HG02588 (cell line): ENCODE measurements around the gene SLC24A1.

Experiments used
- ATAC-seq: cut with Tn5 transposase; IDR thresholded peaks from one replicate; pipeline ENCODE4 v1.9.1; 2021; ENCODE audit warnings: mild to moderate bottlenecking, moderate library complexity; ENCODE audit not compliant: unreplicated experiment

The SLC24A1 gene

DNA sequence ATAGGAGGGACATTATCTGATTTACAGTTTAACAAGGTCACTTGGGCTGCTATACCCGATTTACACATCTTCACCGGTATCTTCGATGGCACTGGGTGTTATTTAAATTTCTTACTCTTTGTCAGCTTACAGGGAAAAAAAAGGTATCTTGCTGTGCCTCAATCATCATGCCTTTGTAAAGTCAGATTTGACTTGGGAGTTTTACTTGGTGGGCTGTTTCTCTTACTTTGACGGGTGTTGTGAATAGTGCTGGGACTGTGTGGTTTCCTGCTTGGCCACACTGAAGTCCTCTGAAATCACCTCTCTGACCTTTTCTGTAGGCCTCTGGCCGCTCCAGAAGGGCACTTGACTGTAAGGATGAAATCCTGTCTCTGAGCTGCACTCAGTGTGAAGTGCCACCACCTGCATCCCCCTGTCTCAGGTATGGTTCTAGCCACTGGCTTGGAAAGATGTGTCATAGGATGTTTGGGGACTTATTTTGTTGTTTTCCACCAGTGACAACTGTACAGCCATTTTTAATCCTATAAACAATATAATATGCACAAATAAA lies 3.1 kb upstream of the SLC24A1 start:
- ATAC-seq = no peak

DNA sequence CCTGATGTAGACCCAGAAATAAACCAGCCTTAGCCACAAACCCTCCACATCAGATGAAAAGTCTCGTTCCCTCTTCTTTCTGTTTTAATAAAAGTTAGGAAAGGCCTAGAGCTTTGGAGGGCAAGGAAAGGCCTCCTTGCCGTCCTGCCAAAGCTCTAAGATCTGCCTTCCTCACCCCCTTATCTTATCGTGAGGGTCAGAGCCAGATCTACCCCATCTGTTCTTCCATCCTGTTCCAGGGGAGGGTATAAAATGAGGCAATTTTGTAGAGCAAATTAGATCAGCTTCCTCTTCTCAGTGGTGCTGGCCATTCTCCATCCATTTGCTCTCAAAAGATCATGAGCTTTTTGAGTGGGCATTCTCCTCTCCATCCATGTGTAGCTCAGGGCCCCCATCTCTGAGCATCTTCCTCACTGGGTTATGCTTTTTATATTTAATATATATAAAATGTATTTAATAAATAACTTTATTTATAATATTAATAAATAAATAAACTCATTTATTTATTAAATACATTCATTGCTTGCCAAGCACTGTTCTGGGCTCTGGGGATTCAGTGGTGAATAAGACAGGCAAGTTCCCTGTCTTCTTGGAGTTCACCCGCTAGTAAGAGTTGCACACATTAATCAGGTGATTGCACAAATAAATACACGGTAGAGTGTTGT lies 2.0 kb upstream of the SLC24A1 start:
- no peak for ATAC-seq

DNA sequence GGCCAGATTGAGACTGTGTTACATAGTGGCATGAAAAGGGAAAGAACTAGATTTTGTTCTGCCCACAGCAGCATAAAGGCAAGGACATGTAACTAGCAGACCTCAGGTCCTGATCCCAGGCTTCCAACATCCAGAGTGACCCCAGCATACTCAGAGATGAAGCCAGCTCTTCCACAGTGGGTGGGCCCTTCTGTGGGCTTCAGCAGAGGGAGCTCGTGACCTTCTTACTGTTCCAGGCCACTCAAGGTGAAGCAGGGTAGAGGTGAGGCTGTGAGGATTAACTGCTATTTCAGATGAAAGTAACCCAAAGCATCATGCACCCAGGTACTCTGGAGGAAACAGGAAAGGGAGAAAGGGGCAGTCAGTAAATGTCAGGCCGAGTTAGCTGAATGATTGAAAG lies 905 bp upstream of the SLC24A1 start:
- no peak for ATAC-seq

DNA sequence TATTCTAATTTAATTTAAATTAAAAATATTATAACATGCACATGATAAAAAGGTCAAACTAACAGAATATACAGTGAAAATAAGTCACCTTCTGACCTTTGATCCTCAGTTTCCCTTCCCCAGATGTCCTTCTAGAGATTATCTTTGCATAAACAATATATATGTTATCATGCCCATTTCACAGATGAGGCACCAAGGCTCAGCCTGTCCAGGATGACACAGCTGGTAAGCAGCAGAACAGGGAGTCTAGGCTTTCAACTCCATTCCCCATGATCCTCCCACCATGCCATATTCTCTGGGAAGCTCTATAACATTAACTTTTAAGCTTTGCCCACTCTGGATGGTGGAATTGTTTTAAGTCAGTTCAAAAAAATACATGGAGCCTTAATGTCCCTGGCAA lies 1.4 kb downstream of the SLC24A1 start:
- ATAC-seq = no peak

DNA sequence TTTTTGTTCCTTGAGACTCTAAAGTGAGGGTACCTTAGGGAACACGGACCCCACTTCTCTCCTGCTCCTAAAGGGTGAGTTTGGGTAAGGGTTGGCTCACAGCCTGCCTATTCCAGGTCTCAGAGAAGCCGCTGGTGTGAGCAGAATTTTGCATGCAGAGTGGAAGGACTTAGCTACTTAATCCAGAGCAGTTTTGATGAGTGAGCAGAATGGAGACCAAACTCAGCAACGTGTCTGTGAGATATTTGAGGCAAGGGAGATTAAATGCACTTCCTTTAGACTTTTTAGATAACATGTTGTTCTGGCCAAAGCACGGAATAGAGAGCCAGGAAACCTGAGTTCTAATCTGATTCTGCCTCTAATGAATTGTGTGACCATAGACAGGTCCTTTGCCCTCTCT lies 5.1 kb downstream of the SLC24A1 start:
- no peak for ATAC-seq

DNA sequence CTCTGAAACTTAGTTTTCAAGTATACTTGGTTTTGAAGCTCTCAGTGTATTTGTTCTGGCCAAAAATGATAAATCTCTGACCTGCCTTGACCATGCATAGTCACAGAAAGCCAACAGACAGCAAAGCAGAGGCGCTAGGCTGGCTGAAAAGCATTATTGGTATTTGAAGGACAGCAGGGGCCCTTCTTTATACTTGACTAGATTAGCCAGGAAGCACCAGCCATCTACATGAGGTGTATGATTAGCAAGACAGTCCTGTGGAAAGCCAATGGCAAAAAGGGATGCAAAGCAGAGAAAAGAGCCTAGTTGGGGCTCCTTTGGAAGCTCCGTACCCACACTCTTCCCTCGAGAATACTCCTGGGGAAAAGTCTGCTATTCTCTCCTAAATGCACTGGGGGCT lies 7.8 kb downstream of the SLC24A1 start:
- ATAC-seq = no peak

DNA sequence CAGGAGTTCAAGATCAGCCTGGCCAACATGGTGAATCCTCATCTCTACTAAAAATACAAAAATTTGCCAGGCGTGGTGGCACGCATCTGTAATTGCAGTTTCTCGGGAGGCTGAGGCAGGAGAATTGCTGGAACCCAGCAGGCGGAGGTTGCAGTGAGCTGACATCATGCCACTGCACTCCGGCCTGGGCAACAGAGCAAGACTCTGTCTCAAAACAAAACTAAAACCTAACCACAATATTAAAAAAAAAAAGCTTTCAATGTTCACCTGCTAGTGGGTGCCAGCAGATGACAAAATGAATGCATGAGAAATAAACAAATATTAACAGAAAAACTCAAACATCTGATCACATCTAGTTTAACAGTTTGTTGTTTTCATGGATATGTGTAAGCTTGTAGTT lies 9.0 kb downstream of the SLC24A1 start:
- ATAC-seq = no peak

DNA sequence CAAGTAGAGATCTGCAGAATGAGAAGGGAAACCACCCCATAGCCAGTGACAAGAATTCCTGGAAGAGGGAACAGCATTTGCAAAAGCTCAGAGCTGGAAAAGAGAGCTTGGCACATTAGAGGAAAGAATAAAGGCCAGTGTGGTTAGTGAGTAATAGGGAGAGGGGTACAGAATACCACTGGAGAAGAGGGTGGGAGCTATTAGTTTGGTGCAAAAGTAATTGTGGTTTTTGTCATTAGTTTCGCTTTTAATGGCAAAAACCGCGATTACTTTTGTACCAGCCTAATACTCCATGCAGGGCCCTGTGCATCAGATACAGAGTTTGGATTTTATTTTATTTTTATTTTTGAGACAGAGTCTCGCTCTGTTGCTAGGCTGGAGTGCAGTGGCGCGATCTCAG lies 9.8 kb downstream of the SLC24A1 start:
- no peak for ATAC-seq

DNA sequence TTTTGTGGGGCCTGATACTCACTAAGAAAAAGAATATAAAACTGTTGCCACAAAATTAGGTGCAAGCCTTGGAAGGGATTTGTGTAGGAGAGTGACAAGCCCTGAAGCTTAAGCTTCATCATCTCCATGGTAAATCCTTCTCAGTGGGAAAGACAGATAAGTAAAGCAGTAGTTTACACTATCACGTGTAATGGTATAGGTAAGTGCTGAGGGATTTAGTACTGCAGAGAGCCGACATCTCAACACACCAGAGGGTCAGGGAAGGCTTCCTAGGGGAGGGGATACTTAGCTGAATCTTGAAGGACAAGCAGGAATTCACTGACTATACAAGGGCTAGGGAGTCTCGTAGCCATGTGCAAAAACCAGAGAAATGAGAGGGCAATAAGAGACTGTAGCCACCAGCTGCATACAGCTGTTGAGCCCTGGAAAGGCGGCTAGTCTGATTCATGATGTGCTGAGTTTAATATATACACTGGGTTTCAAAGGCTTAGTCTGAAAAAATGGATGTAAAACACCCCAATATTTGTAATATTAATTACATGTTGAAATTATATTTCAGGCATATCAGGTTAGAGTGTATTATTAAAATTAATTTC lies 11.1 kb downstream of the SLC24A1 start:
- no peak for ATAC-seq

DNA sequence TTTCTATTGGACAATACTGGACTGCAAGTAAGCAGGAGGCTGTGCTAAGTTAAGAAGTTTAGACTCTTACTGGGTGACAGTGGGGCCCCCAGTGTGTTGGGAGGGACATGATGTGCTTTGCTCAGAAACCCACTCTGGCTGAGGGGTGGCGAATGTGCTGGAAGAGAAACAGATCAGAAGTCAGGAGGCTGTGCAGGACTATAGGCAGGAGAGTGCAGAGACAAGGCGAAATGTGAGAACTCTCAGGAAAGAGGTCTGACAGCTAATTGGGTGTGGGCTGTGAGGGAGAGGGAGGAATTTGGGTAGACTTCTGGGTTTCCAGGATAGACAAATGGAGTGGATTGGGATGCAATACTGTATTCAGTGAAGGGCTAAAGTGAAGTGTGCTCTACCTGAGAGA lies 12.0 kb downstream of the SLC24A1 start:
- no peak for ATAC-seq

DNA sequence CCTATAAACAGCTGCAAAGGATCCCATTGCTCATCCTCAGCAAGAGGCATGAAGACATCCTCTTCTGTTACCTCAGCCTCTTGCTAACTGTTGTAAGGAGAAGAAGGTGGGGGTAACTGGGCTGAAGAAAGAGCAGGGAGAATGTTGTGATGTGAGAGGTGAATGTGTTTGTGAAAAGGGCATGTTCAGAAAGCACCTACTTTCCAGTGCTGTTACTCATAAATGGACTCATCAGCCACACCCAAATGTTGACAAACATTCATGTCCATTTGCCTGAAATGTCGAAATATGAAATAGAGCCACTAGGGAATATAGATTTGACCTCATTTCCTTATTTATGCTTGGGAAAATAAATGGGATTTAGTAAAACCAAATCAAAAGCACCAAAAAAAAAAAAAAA lies 12.6 kb downstream of the SLC24A1 start:
- ATAC-seq = no peak

DNA sequence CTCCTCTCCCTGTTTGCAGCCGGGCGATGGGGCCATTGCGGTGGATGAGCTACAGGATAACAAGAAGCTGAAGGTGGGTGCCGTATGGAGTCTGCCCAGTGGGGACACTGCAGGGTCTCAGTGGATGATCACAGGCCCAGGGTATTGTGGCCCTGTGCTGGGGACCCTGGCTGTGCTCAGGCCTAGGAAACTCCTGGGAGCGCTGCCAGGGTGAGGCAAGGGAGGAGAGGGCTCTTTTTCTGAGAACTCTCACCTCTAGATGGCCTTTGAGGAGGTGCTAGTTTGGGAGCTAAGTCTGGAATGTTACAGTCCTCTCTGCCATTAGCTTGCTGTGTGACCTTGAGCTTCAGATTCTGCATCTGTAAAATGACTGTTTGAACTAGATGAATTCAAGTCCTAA lies 16.4 kb downstream of the SLC24A1 start:
- ATAC-seq = no peak

DNA sequence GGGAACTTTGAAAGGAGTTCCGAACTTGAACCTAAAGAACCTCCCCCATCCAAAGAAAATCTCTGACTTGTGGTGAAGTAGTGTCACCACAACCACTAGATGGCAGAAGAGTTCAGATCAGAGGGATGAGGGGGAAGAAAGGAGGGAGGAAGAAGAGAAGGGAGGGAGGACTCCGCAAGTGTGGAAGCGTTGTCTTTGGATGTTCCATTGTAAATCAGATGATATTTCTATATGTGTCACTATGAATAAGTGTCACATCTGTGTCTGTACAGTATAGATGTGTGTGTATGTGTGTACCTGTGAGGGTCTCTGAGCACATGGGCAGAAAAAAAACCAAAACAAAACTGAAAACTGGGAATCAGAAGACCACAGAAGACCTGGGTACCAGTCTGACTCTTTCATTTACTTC lies 16.9 kb downstream of the SLC24A1 start:
- ATAC-seq = no peak

DNA sequence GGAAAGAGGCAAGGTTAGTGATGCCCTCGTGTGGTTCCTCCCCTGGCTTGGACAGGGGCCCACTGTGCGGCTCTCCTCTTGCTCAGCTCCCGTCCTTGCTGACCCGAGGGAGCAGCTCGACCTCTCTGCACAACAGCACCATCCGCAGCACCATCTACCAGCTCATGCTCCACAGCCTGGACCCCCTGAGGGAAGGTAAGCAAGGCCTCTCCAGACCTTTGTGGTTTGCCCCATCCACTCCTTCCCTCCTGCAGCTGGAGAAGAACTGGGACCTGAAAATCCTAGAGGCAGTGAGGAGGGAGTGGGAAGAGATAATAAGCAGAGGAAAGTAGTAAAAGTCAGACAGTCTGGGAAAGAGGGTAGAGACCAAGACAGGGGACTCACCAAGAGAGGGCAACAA lies 17.8 kb downstream of the SLC24A1 start:
- no peak for ATAC-seq

DNA sequence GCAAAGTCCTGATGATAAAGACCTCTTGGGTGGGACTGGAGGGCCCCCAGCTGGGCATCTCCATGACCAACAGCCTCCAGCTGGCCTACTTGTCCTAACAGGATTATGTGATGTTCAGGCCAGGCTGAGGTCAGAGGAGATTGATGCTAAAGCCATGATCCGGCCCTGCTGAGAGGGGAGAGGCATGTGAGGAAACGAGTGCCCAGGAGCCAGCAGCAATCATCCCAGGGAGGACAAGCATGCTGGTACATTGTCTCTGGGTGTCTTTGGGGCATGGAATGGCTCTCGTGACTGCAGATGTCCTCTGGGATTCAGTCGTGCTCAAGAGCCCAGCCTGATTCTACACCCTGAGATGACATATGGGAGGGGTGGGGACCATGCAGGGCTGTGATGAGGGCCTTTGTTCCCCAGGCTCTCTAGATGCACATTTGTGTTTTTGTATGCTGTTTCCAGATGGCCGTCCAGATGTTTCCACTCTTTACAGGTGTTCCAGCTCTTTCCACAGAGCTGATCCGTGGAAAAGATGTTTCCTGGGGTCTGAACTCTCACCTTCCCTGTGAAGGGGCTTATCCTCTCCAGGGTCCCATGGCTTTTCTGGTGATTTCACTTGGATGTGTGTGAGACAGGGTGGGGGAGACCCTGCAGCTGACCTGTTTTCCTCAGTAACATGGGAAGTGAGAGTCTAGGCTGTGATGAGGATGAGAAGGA lies 20.2 kb downstream of the SLC24A1 start:
- ATAC-seq = no peak

DNA sequence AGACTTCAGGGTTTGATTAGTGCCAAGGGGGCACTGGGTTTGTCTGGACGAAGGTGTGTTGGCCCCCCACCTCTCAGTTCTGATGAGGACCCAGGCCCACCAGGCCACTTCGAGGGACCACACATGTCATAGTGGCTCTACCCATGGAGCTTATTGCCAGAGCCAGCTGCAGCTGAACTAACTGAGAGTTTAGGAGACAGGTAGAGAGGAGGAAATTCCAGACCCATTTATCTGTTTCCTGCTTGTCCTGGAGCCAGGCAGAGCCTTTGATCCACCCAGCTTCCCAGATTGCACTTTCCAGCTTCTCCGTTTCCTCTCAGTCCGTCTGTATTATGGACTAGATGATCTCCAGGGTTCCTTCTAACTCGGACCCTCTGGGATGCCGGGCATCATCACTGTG lies 20.9 kb downstream of the SLC24A1 start:
- no peak for ATAC-seq

DNA sequence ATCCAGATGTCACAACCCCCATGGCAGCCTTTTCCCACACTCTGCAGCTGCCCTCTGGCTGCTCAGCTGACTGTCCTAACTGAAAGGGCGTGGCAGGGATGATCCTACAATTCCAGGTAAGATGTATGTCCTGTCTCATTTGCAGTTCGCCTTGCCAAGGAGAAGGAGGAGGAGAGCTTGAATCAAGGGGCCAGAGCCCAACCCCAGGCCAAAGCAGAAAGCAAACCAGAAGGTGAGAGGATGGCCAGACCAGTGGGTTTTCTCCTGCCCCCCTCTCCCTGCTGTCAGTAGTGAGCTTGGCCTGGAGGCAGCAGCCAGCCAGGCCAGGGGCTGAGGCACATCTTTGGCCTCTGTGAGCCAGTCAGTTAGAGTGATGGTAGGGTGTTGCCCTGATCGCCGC lies 22.5 kb downstream of the SLC24A1 start:
- no peak for ATAC-seq

DNA sequence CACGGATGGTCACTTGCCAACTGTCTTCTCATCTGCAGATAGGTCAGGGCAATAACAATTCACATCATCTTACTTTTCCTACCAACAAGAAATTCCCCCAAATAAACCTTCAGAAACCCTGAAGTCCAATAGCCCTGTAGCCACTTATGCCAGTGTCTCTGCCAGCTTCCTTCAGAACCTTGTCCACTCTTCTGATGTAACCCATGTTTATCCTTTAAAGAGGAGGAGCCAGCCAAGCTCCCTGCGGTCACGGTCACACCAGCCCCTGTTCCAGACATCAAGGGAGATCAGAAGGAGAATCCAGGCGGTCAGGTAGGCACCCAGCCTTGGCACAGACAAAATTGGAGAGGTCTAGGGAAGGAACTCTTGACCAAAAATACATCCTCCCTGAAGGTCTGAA lies 23.7 kb downstream of the SLC24A1 start:
- no peak for ATAC-seq

DNA sequence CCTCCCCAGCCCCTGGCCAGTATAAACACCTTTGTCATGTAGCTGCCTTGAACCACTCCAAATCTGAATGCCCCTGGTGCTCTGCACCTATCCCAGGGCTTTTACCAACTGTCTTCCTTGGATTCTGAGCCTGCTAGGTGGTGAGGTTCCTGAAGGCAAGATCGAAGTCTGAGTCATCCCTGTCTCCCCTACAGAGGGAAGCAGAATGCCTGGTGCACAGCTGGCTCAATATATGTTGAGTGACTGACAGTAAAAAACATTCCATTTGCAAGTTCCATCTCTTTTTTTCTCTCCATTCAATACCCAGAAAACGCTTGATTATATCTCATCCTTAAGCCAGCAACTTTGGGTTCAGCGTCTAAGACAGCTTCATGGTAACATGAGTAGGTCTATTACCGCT lies 24.7 kb downstream of the SLC24A1 start:
- no peak for ATAC-seq

DNA sequence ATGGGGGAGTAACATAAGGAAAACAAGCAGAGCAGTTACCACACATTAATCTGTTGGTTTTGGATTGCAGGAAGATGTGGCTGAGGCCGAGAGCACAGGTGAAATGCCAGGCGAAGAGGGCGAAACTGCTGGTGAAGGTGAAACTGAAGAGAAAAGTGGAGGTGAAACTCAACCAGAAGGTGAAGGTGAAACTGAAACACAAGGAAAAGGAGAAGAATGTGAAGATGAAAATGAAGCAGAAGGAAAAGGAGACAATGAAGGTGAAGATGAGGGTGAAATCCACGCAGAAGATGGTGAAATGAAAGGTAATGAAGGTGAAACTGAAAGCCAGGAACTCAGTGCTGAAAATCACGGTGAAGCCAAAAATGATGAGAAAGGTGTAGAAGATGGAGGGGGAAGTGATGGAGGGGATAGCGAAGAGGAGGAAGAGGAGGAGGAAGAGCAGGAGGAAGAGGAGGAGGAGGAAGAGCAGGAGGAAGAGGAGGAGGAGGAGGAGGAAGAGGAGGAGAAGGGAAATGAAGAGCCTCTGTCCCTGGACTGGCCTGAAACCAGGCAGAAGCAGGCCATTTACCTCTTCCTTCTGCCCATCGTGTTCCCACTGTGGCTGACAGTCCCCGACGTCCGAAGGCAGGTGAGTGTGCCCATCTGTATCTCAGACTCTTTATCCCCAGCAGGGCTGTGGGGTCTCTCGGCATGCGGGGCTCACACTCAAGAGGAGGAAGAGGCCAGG lies 28.7 kb downstream of the SLC24A1 start:
- ATAC-seq = no peak

DNA sequence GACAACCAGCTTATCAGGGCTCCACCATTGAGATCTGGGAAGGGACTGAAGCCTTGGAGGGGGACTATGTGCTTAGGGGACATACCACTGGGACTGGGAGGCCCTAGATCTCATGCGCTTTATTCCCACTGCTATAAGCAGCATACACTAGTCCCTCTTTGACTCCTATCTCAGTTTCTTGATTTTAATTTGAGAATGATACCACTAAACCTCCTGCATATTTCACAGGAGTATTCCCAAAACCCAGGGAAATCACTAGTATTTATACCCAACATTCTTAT lies 29.2 kb downstream of the SLC24A1 start:
- ATAC-seq = no peak
